PC-9 (cell line): ENCODE measurements around the gene CEMIP2.

Experiments
- EZH2 ChIP-seq: fragments of 200-600 bp; sonication (generic); IDR thresholded peaks from 2 replicates; pipeline ENCODE4 v1.8.0; 2017; ENCODE audit warnings: antibody characterized with exemption, low read depth
- TF ChIP-seq, protein P1 (sequence below): fragments of 200-600 bp; sonication (generic); conservative IDR thresholded peaks from 2 replicates; pipeline ENCODE4 v1.6.1; 2017; ENCODE audit warnings: mixed run types, antibody characterized with exemption, mild to moderate bottlenecking, moderate library complexity

DNA sequence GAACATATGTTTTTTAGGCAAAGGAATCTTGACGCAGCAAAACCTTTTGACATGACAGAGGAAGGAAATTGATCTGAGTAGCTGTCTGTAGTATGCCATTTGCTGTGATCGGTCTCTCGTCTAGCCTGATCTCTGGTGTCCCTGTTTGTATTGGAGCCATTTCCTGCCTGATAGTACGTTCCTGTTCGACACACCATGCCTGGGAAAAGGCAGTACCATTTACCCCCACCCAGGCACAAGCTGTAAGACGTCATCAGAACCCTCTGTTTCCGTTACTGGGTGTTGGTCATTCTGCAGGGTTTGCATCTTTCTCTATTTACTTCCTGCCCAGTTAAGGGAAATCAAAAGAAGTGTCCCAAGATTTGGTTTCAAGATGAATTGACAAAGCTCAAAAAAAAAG is 129.7 kb downstream of the CEMIP2 start:
- TF ChIP-seq, protein P1, sequence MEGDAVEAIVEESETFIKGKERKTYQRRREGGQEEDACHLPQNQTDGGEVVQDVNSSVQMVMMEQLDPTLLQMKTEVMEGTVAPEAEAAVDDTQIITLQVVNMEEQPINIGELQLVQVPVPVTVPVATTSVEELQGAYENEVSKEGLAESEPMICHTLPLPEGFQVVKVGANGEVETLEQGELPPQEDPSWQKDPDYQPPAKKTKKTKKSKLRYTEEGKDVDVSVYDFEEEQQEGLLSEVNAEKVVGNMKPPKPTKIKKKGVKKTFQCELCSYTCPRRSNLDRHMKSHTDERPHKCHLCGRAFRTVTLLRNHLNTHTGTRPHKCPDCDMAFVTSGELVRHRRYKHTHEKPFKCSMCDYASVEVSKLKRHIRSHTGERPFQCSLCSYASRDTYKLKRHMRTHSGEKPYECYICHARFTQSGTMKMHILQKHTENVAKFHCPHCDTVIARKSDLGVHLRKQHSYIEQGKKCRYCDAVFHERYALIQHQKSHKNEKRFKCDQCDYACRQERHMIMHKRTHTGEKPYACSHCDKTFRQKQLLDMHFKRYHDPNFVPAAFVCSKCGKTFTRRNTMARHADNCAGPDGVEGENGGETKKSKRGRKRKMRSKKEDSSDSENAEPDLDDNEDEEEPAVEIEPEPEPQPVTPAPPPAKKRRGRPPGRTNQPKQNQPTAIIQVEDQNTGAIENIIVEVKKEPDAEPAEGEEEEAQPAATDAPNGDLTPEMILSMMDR, result no peak
- TF ChIP-seq EZH2, result no peak
